Activated T-cell treated with anti-CD3 and anti-CD28 coated beads, Interleukin-2, amount 50 U/mL, for 48 hours (primary cell): ENCODE results near the gene SLC35B1.
A peak's percentile ranks its signal among the peaks of the same experiment; 100 is the strongest.
"Not testable (repeated sequence)": the region's sequence is repeated elsewhere in the genome, so short reads cannot be mapped to it uniquely, and the experiment has no call there.

Experiments
- DNase-seq, 2 experiments: peaks; one replicate each; pipeline ENCODE4 v3.0.0-alpha.2; 2020

SLC35B1 gene

GRCh38 chr17:49699966-49700575 lies 7.7 kb downstream of the SLC35B1 start:
- DNase-seq = no peak

GRCh38 chr17:49698005-49698404 lies 9.8 kb downstream of the SLC35B1 start:
- DNase-seq = no peak

GRCh38 chr17:49696233-49696761 lies 11.5 kb downstream of the SLC35B1 start:
- peak; percentile 79 to 83 for DNase-seq

- no peak for DNase-seq
These were observed 12.0 kb downstream of the SLC35B1 start for GRCh38 chr17:49695698-49696232.

DNA sequence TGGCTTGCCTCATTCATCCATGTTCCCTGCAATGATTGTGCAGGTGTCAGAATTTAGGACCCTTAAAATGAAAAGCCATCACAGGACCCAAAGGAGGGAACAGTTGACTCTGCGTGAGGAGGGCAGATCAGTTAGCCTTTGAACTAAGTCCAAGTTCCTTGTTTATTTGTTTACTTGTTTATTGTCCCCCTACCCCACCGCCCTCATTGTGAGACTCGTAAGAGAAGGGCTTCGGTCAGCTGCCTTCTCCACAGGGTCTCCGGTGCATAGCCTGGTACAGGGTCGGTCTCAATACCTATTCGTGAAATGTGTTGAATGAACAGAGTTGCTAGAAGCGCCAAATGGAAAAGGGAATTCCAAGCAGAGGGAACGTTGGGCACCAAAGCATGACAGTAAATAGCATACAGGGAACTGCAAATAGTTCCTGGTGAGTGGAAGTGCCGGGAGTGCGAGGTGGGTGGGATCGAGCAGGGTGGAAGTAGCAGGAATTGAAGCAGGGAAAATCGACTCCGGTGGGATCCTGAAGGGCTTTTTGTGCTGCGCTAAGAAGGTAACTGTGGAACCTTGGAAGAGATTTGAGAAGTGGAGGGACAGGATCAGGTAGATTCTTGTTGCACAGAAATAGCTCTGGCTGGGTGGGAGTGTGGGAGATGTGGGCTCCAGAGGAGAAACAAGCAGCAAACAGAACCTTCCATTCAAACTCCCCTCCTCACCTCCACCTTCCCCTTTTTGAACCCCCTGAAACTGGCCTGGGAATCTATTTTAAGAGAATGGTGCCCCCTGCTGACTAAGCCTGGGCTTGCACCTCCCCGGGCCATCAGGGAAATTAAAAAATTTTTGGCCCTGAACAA lies 12.7 kb downstream of the SLC35B1 start:
- peak; percentile 87 to 88 for DNase-seq

GRCh38 chr17:49692751-49693150 lies 15.0 kb downstream of the SLC35B1 start:
- no peak for DNase-seq

GRCh38 chr17:49691677-49692191 lies 16.0 kb downstream of the SLC35B1 start:
- DNase-seq = no peak

- DNase-seq = no peak
These were observed 16.6 kb downstream of the SLC35B1 start for GRCh38 chr17:49691086-49691676.

DNA sequence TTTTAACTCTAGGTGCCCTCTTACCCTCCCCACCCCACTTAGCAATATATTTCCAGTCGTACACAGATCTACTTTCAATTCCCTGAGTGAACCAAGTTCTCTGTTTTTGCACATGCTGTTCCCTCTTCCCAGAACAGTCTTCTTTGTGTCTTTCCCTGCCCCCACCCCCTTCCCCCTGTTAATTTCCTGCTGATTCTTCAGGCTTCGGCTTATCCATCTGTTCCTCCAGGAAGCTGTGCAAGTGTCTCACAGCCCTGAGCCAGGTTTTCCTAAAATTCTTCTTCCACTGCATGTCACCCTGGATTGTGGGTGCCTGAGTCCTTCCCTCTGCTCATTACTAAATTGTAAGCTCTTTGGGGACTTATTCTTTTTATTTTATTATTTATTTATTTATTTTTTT lies 17.5 kb downstream of the SLC35B1 start:
- DNase-seq = no peak

DNA sequence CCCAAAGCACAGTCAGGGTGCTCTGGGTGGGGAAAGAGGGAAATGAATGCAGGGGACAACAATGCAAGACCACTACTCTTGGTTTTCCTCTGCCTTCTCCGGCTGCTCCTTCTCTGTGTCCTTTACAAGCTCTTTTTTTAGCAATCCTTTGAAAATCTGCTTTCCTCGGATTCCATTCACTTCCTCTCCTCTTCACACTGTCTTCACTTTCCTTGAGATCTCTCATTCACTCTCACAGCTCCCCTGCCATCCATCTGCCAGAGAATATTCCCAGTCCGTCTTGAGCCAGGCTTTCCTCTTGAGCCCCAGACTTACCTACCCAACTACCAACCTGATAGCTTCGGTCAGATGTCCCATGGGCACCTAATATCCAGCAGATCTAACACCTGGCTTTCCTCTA lies 18.9 kb downstream of the SLC35B1 start:
- DNase-seq = no peak

GRCh38 chr17:49687878-49688491 lies 19.8 kb downstream of the SLC35B1 start:
- peak; percentile 49 to 53 for DNase-seq

- no peak for DNase-seq
These were observed 26.4 kb downstream of the SLC35B1 start for GRCh38 chr17:49681106-49681979.

GRCh38 chr17:49680314-49680713 lies 27.4 kb downstream of the SLC35B1 start:
- no peak for DNase-seq

DNA sequence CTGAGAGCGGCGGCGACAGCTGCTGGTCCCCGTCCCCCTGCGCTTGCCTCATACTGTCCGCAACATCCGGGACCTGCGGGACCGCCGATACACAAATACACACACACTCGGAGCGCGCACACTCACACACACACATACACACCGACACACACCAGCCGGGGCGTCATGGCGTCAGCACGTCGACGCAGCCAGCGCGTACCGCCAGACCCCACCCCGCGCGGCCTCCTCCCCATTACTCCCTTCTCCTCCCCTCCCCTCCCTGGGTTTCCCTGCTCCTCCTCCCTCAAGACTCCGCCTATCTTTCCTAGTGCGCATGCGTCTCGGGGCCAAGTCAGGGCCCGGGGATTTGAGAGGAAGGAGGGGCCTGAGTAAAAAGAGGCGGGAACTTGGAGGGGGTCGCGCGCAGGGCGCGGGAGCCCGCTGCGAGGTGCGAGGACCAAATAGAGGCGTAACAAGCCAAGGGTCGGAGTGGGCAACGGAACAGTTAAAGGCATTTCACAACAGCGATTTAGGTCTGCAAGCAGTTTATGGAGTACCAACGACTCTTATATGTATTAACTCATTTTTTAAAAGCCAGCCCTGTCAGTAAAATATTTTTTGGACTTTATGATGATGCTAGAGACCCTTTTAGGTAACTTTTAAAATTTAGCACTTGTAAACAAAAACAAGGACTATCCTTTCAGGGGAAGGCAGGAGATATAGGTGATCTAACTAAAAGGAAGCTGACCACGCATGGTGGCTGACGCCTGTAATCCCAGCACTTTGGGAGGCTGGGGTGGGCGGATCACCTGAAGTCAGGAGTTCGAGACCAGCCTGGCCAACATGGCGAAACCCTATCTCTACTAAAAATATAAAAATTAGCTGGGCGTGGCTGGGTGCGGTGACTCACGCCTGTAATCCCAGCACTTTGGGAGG lies 29.6 kb downstream of the SLC35B1 start, which contains the start of gene SPOP:
Gene SPOP, minus strand, starts transcription at position 165 of the 915 bp plus-strand sequence. CDS start 55,287 bp downstream, outside the sequence.
- peak; percentile 99 for DNase-seq

DNA sequence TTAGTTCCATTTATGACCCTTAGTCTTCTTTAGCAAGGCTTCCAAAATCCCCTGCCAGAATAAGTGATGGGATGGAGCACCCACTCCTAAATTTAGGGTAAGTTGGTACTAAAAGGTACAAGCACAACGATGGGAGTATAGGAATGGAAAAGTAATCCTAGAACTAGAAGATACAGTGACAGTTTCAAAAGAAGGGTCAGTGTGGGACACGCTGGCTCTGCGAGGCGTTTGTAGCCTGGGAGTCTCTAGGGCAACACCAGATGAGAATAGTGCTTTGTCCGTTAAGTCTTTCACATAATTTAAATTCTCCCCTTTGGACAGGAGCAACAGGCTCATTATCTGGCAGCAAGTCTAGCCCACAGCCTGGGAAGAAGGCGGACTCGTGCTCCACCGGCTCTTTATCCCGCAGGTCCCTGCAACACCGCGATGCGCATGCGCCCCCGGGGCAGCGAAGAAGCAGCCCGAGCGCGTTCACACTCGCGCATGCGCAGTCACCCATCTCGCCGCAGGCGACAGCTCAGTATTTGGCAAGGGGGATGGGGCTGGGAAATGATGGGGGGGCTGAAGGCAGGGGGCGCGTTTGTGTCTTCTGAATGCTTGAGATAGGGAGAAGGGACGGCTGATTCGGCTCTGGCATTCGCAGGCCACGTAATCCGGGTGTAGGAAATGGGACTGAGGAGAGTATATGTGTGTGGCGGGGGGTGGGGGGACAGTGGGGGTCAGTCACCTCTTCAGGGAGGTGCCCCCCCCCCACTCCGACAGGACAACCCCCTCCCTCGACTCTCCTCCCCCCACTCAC lies 30.4 kb downstream of the SLC35B1 start:
- peak; percentile 95 to 96 for DNase-seq

- no peak for DNase-seq
These were observed 31.4 kb downstream of the SLC35B1 start for GRCh38 chr17:49676276-49676868.

DNA sequence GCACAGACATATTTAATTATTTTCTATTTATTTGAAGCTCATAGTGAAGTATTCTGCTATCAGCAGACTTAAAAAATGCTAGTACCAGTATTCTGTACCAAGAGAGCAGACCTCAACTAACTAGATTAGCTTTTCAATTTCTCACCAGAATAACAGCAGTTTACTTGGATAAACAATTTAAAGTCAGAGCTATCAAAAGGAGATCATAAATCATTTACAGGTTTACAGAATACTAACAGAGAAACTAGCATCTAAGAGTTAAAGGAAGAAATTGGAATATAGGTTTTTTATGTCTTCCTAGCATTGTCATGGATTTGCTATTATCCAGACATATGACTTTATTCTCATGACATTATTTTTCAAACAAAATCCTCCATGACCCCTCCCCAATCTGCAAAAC lies 33.3 kb downstream of the SLC35B1 start:
- DNase-seq = no peak

DNA sequence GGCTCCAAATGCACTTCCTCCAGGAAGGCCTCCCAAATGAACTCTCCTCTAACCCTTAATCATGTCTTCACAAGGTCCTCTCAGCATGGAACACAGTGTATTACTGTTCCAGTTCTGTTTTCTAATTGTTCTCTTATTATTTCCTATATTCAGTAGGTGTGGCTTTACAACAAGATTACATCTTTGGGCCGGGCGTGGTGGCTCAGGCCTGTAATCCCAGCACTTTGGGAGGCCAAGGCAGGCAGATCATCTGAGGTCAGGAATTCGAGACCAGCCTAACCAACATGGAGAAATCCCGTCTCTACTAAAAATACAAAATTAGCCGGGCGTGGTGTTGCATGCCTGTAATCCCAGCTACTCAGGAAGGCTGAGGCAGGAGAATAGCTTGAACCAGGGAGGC lies 34.1 kb downstream of the SLC35B1 start:
- DNase-seq = not testable (repeated sequence)

DNA sequence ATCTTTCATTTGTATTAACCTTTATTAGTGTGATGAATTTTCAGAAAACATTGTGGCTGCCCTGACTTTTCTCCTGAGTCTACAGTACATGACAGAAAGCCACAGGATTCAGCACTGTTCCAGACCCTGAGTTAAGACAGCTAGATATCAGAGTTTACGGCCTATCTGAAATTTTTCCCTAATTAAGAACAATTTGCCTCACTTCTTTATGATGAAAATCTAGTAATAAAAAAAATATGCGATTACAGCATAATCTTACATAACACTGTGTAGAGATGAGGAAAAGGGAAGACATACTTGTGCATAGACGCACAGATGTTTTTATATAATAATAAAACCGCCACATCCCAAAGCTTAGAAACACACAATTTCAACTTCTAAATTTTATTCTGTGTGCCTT lies 37.1 kb downstream of the SLC35B1 start:
- DNase-seq = no peak
